ENCODE data around the gene SH3BP5.
"Not testable (repeated sequence)": the region's sequence is repeated elsewhere in the genome, so short reads cannot be mapped to it uniquely, and the experiment has no call there.

The SH3BP5 gene

DNA sequence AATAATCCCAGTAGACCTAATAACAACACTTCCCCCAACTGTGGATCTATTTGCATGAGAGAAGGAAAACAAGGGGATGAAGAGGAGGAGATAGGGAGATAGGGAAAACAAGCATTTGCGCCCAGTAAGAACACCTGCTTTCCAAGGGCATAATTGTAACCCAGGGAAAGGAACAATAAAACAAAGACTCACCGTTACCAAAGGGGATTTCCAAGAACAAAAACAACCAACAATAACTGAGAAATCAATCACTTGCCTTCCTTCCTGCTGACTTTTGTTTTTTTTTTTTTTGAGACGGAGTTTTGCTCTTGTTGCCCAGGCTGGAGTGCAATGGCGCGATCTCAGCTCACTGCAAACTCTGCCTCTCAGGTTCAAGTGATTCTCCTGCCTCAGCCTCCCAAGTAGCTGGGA, 24.3 kb upstream of the SH3BP5 start:
- H3K79me1 ChIP-seq (ENCODE audit: low read depth, low read length); H3K36me3 ChIP-seq (replicated peaks in 1 of 2; ENCODE audit: control insufficient read depth in 2 of 2, insufficient read depth in 2 of 2, low read length in 2 of 2); H2BK15ac ChIP-seq (ENCODE audit: low read length); H3K27me3 ChIP-seq (ENCODE audit: control insufficient read depth in 3 of 3, insufficient read depth in 3 of 3, low read depth in 1 of 3, low read length in 3 of 3); H4K8ac ChIP-seq (ENCODE audit: low read depth, low read length); H2BK12ac ChIP-seq (ENCODE audit: low read length); H3K4ac ChIP-seq (ENCODE audit: low read length); H3K4me1 ChIP-seq (ENCODE audit: control insufficient read depth in 2 of 2, insufficient read depth in 1 of 2, low read depth in 1 of 2, low read length in 2 of 2); H2AK5ac ChIP-seq (ENCODE audit: low read depth, low read length); H3K4me2 ChIP-seq (ENCODE audit: insufficient read depth, low read length, poor library complexity, severe bottlenecking); H3K14ac ChIP-seq (ENCODE audit: low read length); H2BK5ac ChIP-seq (ENCODE audit: low read length); H4K91ac ChIP-seq (ENCODE audit: low read depth, low read length, poor library complexity); H3K18ac ChIP-seq (ENCODE audit: low read length); H2BK120ac ChIP-seq (ENCODE audit: low read depth, low read length); H3K9ac ChIP-seq (ENCODE audit: low read depth, low read length, poor library complexity); H3K27ac ChIP-seq (replicated peaks; ENCODE audit: low read length); H3K4me3 ChIP-seq (ENCODE audit: low read length in 2 of 2); DNase-seq (ENCODE audit: low spot score); H3K9me3 ChIP-seq (replicated peaks in 1 of 2; ENCODE audit: control insufficient read depth in 2 of 2, insufficient read depth in 1 of 2, low read depth in 1 of 2, low read length in 2 of 2); H3K23ac ChIP-seq (ENCODE audit: low read depth, low read length, poor library complexity): not testable (repeated sequence)
- WGBS, 2 donors (ENCODE audit: extremely low coverage in 2 of 2, insufficient read length in 2 of 2, insufficient replicate concordance in 1 of 2), result no CpG with 5 or more reads among the region's 5 CpGs
- H2AFZ ChIP-seq (ENCODE audit: low read length), result peak overlapping the region; percentile 44

DNA sequence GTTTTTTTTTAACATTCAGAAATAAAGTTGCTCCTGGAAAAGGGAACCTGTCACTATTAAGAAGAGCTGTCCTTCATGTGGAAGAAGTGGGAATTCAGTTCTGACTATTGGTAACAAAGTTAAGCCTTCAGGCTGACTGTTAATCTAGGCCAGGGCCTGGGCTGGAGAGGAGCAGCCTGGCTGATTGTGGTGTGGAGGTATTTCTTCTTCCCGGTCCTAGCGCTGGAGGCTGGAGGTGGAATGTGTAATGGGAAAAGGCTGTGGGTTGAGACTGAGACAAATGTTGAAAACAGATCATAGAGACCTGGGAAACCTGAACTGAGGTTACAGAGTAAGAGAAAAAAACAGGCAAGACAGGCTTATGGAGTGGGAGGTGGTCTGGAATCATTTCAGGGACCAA, 23.8 kb upstream of the SH3BP5 start:
- no peak overlapping the region for H3K4me2 ChIP-seq (ENCODE audit: insufficient read depth, low read length, poor library complexity, severe bottlenecking)
- H2AFZ ChIP-seq (ENCODE audit: low read length), result peak overlapping the region; percentile 44
- peaks cover 0 to 3% of the 10 kb centered on the region in 2 donors for H3K9me3 ChIP-seq (replicated peaks in 1 of 2; ENCODE audit: control insufficient read depth in 2 of 2, insufficient read depth in 1 of 2, low read depth in 1 of 2, low read length in 2 of 2)
- H4K91ac ChIP-seq (ENCODE audit: low read depth, low read length, poor library complexity), result no peak overlapping the region
- H3K79me1 ChIP-seq (ENCODE audit: low read depth, low read length), result no peaks in the 10 kb centered on the region
- no peak overlapping the region for H2AK5ac ChIP-seq (ENCODE audit: low read depth, low read length)
- no peak overlapping the region for H2BK5ac ChIP-seq (ENCODE audit: low read length)
- H3K4ac ChIP-seq (ENCODE audit: low read length), result no peak overlapping the region
- H2BK15ac ChIP-seq (ENCODE audit: low read length), result no peak overlapping the region
- peaks cover 0 to under 1% of the 10 kb centered on the region in 2 donors for H3K4me1 ChIP-seq (ENCODE audit: control insufficient read depth in 2 of 2, insufficient read depth in 1 of 2, low read depth in 1 of 2, low read length in 2 of 2)
- WGBS, 2 donors (ENCODE audit: extremely low coverage in 2 of 2, insufficient read length in 2 of 2, insufficient replicate concordance in 1 of 2), result no CpG with 5 or more reads among the region's 2 CpGs
- no peak overlapping the region for H3K14ac ChIP-seq (ENCODE audit: low read length)
- no peaks in the 10 kb centered on the region for H3K27me3 ChIP-seq (ENCODE audit: control insufficient read depth in 3 of 3, insufficient read depth in 3 of 3, low read depth in 1 of 3, low read length in 3 of 3)
- H3K23ac ChIP-seq (ENCODE audit: low read depth, low read length, poor library complexity), result no peak overlapping the region
- no peak overlapping the region for H3K4me3 ChIP-seq (ENCODE audit: low read length in 2 of 2)
- no peak overlapping the region for H3K9ac ChIP-seq (ENCODE audit: low read depth, low read length, poor library complexity)
- no peak overlapping the region for H3K18ac ChIP-seq (ENCODE audit: low read length)
- H4K8ac ChIP-seq (ENCODE audit: low read depth, low read length), result no peak overlapping the region
- no peaks in the 10 kb centered on the region for H3K36me3 ChIP-seq (replicated peaks in 1 of 2; ENCODE audit: control insufficient read depth in 2 of 2, insufficient read depth in 2 of 2, low read length in 2 of 2)
- no peak for DNase-seq (ENCODE audit: low spot score)
- H2BK120ac ChIP-seq (ENCODE audit: low read depth, low read length), result no peak overlapping the region
- no peak overlapping the region for H3K27ac ChIP-seq (replicated peaks; ENCODE audit: low read length)
- H2BK12ac ChIP-seq (ENCODE audit: low read length), result no peak overlapping the region

DNA sequence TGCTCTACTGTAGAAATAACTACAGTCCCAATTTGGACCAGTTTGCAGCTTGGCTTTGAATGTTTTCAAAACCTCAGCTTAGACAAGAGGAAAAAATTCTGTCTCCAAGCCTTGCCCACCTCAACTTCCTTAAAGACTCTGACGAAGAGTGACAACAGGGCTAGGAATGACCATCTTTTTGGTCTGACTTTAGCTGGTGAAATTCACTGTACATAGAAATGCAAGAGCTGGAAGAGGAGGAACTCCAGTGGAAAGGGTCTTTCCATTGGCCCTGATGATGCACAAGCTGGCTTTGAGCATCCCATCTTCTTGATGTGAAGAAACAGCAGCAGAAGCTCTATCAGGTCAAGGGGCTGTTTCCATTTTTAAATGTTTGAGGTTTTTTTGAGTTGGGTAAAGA, 22.7 kb upstream of the SH3BP5 start:
- H3K27me3 ChIP-seq (ENCODE audit: control insufficient read depth in 3 of 3, insufficient read depth in 3 of 3, low read depth in 1 of 3, low read length in 3 of 3), result no peaks in the 10 kb centered on the region
- no peak overlapping the region for H2BK120ac ChIP-seq (ENCODE audit: low read depth, low read length)
- H3K9ac ChIP-seq (ENCODE audit: low read depth, low read length, poor library complexity), result no peak overlapping the region
- H3K79me1 ChIP-seq (ENCODE audit: low read depth, low read length), result no peaks in the 10 kb centered on the region
- H2BK15ac ChIP-seq (ENCODE audit: low read length), result no peak overlapping the region
- no peak overlapping the region for H3K23ac ChIP-seq (ENCODE audit: low read depth, low read length, poor library complexity)
- H4K8ac ChIP-seq (ENCODE audit: low read depth, low read length), result no peak overlapping the region
- no peak overlapping the region for H4K91ac ChIP-seq (ENCODE audit: low read depth, low read length, poor library complexity)
- H2BK12ac ChIP-seq (ENCODE audit: low read length), result no peak overlapping the region
- WGBS, 2 donors (ENCODE audit: extremely low coverage in 2 of 2, insufficient read length in 2 of 2, insufficient replicate concordance in 1 of 2), result no CpG with 5 or more reads among the region's 1 CpG
- no peak overlapping the region for H3K4me2 ChIP-seq (ENCODE audit: insufficient read depth, low read length, poor library complexity, severe bottlenecking)
- H3K27ac ChIP-seq (replicated peaks; ENCODE audit: low read length), result no peak overlapping the region
- H3K18ac ChIP-seq (ENCODE audit: low read length), result no peak overlapping the region
- H3K9me3 ChIP-seq (replicated peaks in 1 of 2; ENCODE audit: control insufficient read depth in 2 of 2, insufficient read depth in 1 of 2, low read depth in 1 of 2, low read length in 2 of 2), result peaks cover 0 to 3% of the 10 kb centered on the region in 2 donors
- no peak overlapping the region for H3K4ac ChIP-seq (ENCODE audit: low read length)
- H3K14ac ChIP-seq (ENCODE audit: low read length), result no peak overlapping the region
- no peak overlapping the region for H2BK5ac ChIP-seq (ENCODE audit: low read length)
- H3K4me1 ChIP-seq (ENCODE audit: control insufficient read depth in 2 of 2, insufficient read depth in 1 of 2, low read depth in 1 of 2, low read length in 2 of 2), result no peaks in the 10 kb centered on the region
- no peak for DNase-seq (ENCODE audit: low spot score)
- H2AFZ ChIP-seq (ENCODE audit: low read length), result no peak overlapping the region
- H3K36me3 ChIP-seq (replicated peaks in 1 of 2; ENCODE audit: control insufficient read depth in 2 of 2, insufficient read depth in 2 of 2, low read length in 2 of 2), result no peaks in the 10 kb centered on the region
- H3K4me3 ChIP-seq (ENCODE audit: low read length in 2 of 2), result no peak overlapping the region
- no peak overlapping the region for H2AK5ac ChIP-seq (ENCODE audit: low read depth, low read length)

DNA sequence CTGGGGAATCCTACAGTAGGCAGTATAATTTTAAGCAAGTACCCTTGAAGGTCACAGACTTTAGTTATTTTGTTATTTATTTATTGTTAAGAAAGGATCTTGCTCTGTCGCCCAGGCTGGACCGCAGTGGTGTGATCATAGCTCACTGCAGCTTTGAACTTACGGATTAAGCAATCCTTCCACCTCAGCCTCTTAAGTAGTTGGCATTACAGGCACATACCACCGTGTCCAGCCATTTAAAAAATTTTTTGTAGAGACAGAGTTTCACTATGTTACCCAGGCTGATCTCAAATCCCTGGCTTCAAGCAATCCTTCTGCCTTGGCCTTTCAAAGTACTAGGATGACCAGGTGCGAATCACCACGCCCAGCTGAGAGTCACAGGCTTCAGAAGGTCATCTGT, 22.1 kb upstream of the SH3BP5 start:
- H3K4me2 ChIP-seq (ENCODE audit: insufficient read depth, low read length, poor library complexity, severe bottlenecking), result no peak overlapping the region
- H2BK120ac ChIP-seq (ENCODE audit: low read depth, low read length), result no peak overlapping the region
- no peak overlapping the region for H4K8ac ChIP-seq (ENCODE audit: low read depth, low read length)
- no peaks in the 10 kb centered on the region for H3K27me3 ChIP-seq (ENCODE audit: control insufficient read depth in 3 of 3, insufficient read depth in 3 of 3, low read depth in 1 of 3, low read length in 3 of 3)
- H2AFZ ChIP-seq (ENCODE audit: low read length), result no peak overlapping the region
- no peak overlapping the region for H3K27ac ChIP-seq (replicated peaks; ENCODE audit: low read length)
- H2AK5ac ChIP-seq (ENCODE audit: low read depth, low read length), result no peak overlapping the region
- no peak overlapping the region for H2BK15ac ChIP-seq (ENCODE audit: low read length)
- H2BK5ac ChIP-seq (ENCODE audit: low read length), result no peak overlapping the region
- WGBS, 2 donors (ENCODE audit: extremely low coverage in 2 of 2, insufficient read length in 2 of 2, insufficient replicate concordance in 1 of 2), result no CpG with 5 or more reads among the region's 6 CpGs
- H3K4me1 ChIP-seq (ENCODE audit: control insufficient read depth in 2 of 2, insufficient read depth in 1 of 2, low read depth in 1 of 2, low read length in 2 of 2), result no peaks in the 10 kb centered on the region
- no peak overlapping the region for H4K91ac ChIP-seq (ENCODE audit: low read depth, low read length, poor library complexity)
- H3K23ac ChIP-seq (ENCODE audit: low read depth, low read length, poor library complexity), result no peak overlapping the region
- H3K4me3 ChIP-seq (ENCODE audit: low read length in 2 of 2), result no peak overlapping the region
- H3K79me1 ChIP-seq (ENCODE audit: low read depth, low read length), result no peaks in the 10 kb centered on the region
- H3K4ac ChIP-seq (ENCODE audit: low read length), result no peak overlapping the region
- H2BK12ac ChIP-seq (ENCODE audit: low read length), result no peak overlapping the region
- H3K36me3 ChIP-seq (replicated peaks in 1 of 2; ENCODE audit: control insufficient read depth in 2 of 2, insufficient read depth in 2 of 2, low read length in 2 of 2), result no peaks in the 10 kb centered on the region
- no peak overlapping the region for H3K14ac ChIP-seq (ENCODE audit: low read length)
- H3K18ac ChIP-seq (ENCODE audit: low read length), result no peak overlapping the region
- DNase-seq (ENCODE audit: low spot score), result no peak
- H3K9me3 ChIP-seq (replicated peaks in 1 of 2; ENCODE audit: control insufficient read depth in 2 of 2, insufficient read depth in 1 of 2, low read depth in 1 of 2, low read length in 2 of 2), result peaks cover 0 to 3% of the 10 kb centered on the region in 2 donors
- no peak overlapping the region for H3K9ac ChIP-seq (ENCODE audit: low read depth, low read length, poor library complexity)
